ENCODE results near the gene ALDH3B2.

GRCh38 chr11:67674442-67674871 lies at the start of gene ALDH3B2:
- TF ChIP-seq CTCF (conservative IDR thresholded peaks at IDR 0.05; ENCODE audit: low read length) = no peak
- no peak for TF ChIP-seq EZH2phosphoT487 (IDR thresholded peaks at IDR 0.05; ENCODE audit: borderline replicate concordance, low read depth, low read length)

Data from OCI-LY7 (cell line).